H1 (cell line): ENCODE measurements around the gene DEK. TPM values are rescaled to one million over a fixed set of nuclear protein-coding genes. Genes with fewer than 3 reads are reported as not detected.
"Not testable (repeated sequence)": the region's sequence is repeated elsewhere in the genome, so short reads cannot be mapped to it uniquely, and the experiment has no call there.

Source experiments
- CTCF ChIA-PET: fragments of 300-600 bp; sonication (Branson Sonifier 250); formaldehyde crosslinking; loops from one replicate; lab custom pipeline; 2021; ENCODE audit not compliant: partially characterized antibody; lab: Charles Lee
- POLR2A ChIA-PET: fragments of 300-600 bp; sonication (Branson Sonifier 250); formaldehyde crosslinking; loops from one replicate; lab custom pipeline; 2021; ENCODE audit warnings: inconsistent platforms; ENCODE audit not compliant: partially characterized antibody; lab: Charles Lee
- DNase-seq, 2 experiments: peaks; one replicate each; pipeline versions ENCODE4 v3.0.0 to v3.0.0-alpha.2; 2010 to 2022; ENCODE audit warnings: low spot score in 2 of 2, low read depth in 1 of 2, mixed read lengths in 1 of 2
- FAIRE-seq: peaks from 2 replicates; lab custom pipeline; 2011; peaks lifted over from hg19 to GRCh38; lab: Jason Lieb, UNC
- H2AFZ ChIP-seq: 2 replicates; pipeline ENCODE4 v1.8.1; 2012; ENCODE audit warnings: low read length, inconsistent platforms
- H2AK5ac ChIP-seq: 2 replicates; pipeline ENCODE4 v1.6.1; 2013; ENCODE audit warnings: low read depth, low read length
- H2BK120ac ChIP-seq: replicated peaks from 2 replicates; pipeline ENCODE3; 2013; ENCODE audit warnings: low read depth, low read length, inconsistent platforms
- H2BK12ac ChIP-seq: 2 replicates; pipeline ENCODE4 v1.6.1; 2013; ENCODE audit warnings: low read depth, low read length
- H2BK15ac ChIP-seq: 2 replicates; pipeline ENCODE4 v1.6.1; 2013; ENCODE audit warnings: low read length
- H2BK20ac ChIP-seq: 2 replicates; pipeline ENCODE4 v1.6.1; 2013; ENCODE audit warnings: low read length
- H2BK5ac ChIP-seq: 2 replicates; pipeline ENCODE4 v1.6.1; 2013; ENCODE audit warnings: low read depth, low read length
- H3K14ac ChIP-seq: 2 replicates; pipeline ENCODE4 v1.6.1; 2013; ENCODE audit warnings: inconsistent platforms; ENCODE audit not compliant: insufficient read length
- H3K18ac ChIP-seq: 2 replicates; pipeline ENCODE4 v1.6.1; 2013; ENCODE audit warnings: low read length; ENCODE audit errors: extremely low read depth
- H3K23ac ChIP-seq: 2 replicates; pipeline ENCODE4 v1.6.1; 2013; ENCODE audit warnings: inconsistent platforms; ENCODE audit not compliant: insufficient read length
- H3K23me2 ChIP-seq: 2 replicates; pipeline ENCODE4 v1.6.1; 2013; ENCODE audit warnings: low read depth, low read length
- H3K27ac ChIP-seq: 2 replicates; pipeline ENCODE4 v1.6.1; 2011; ENCODE audit warnings: low read depth, low read length, inconsistent platforms
- H3K27me3 ChIP-seq, 4 experiments: replicated peaks in 1 of 4; 1 replicate in 1 of 4; 2 replicates in 3 of 4; pipeline versions ENCODE4 v1.6.1 to v1.8.1; 2011 to 2013; ENCODE audit warnings: low read length in 3 of 4, mild to moderate bottlenecking in 3 of 4, inconsistent platforms in 2 of 4, mixed read lengths in 2 of 4, moderate library complexity in 1 of 4; ENCODE audit not compliant: control insufficient read depth in 3 of 4, insufficient read depth in 3 of 4; ENCODE audit errors: extremely low read depth in 1 of 4
- H3K36me3 ChIP-seq, 4 experiments: 2 replicates each; pipeline versions ENCODE4 v1.6.1 to v1.8.1; 2011 to 2013; ENCODE audit warnings: mild to moderate bottlenecking in 4 of 4, low read length in 3 of 4, moderate library complexity in 2 of 4, control low read depth in 1 of 4, inconsistent platforms in 1 of 4; ENCODE audit not compliant: insufficient read depth in 4 of 4, control insufficient read depth in 2 of 4
- H3K4ac ChIP-seq: replicated peaks from 2 replicates; pipeline ENCODE3; 2013; ENCODE audit warnings: low read length, low read depth, mixed read lengths, inconsistent platforms; ENCODE audit not compliant: insufficient read length
- H3K4me1 ChIP-seq, 4 experiments: replicated peaks in 1 of 4; 1 replicate in 1 of 4; 2 replicates in 3 of 4; pipeline versions ENCODE4 v1.6.1 to v1.8.1; 2011 to 2013; ENCODE audit warnings: low read length in 3 of 4, inconsistent platforms in 2 of 4, mixed read lengths in 1 of 4; ENCODE audit not compliant: insufficient read depth in 4 of 4, control insufficient read depth in 3 of 4
- H3K4me2 ChIP-seq, 2 experiments: 2 replicates each; pipeline versions ENCODE4 v1.6.1 to v1.8.1; 2011 to 2013; ENCODE audit warnings: low read depth in 2 of 2, low read length in 2 of 2, control low read depth in 1 of 2, inconsistent platforms in 1 of 2, mild to moderate bottlenecking in 1 of 2; ENCODE audit not compliant: insufficient read depth in 1 of 2
- H3K4me3 ChIP-seq, 4 experiments: fragments of 200-600, 300-600 bp in 1 of 4; sonication (generic), shearing (Covaris generic), sonication (Bioruptor Twin) in 1 of 4; 2 replicates each; pipeline versions ENCODE4 v1.5.1 to v1.8.1; 2011 to 2016; ENCODE audit warnings: low read length in 4 of 4, low read depth in 3 of 4, control low read depth in 2 of 4, inconsistent platforms in 2 of 4, mild to moderate bottlenecking in 2 of 4, mixed read lengths in 1 of 4, moderate library complexity in 1 of 4; ENCODE audit not compliant: insufficient read depth in 2 of 4; ENCODE audit errors: extremely low read depth in 1 of 4
- H3K56ac ChIP-seq: replicated peaks from 2 replicates; pipeline ENCODE3; 2013; ENCODE audit warnings: low read depth, mild to moderate bottlenecking, mixed read lengths, low read length, inconsistent platforms; ENCODE audit not compliant: insufficient read length
- H3K79me1 ChIP-seq: 2 replicates; pipeline ENCODE4 v1.6.1; 2013; ENCODE audit warnings: low read depth, low read length, control low read depth
- H3K79me2 ChIP-seq, 2 experiments: 2 replicates each; pipeline versions ENCODE4 v1.6.1 to v1.8.1; 2012 to 2013; ENCODE audit warnings: low read length in 2 of 2, mild to moderate bottlenecking in 2 of 2, inconsistent platforms in 1 of 2; ENCODE audit not compliant: insufficient read depth in 2 of 2, control insufficient read depth in 1 of 2
- H3K9ac ChIP-seq, 4 experiments: replicated peaks in 1 of 4; 1 replicate in 1 of 4; 2 replicates in 3 of 4; pipeline versions ENCODE4 v1.6.1 to v1.8.1; 2011 to 2013; ENCODE audit warnings: low read depth in 3 of 4, low read length in 3 of 4, control low read depth in 2 of 4, mild to moderate bottlenecking in 2 of 4, moderate library complexity in 2 of 4, inconsistent platforms in 1 of 4; ENCODE audit errors: extremely low read depth in 1 of 4
- H3K9me3 ChIP-seq, 2 experiments: 2 replicates each; pipeline versions ENCODE4 v1.6.1 to v1.8.1; 2012 to 2013; ENCODE audit warnings: mild to moderate bottlenecking in 2 of 2, moderate library complexity in 2 of 2, control low read depth in 1 of 2, inconsistent platforms in 1 of 2, low read depth in 1 of 2, low read length in 1 of 2, mixed read lengths in 1 of 2; ENCODE audit not compliant: insufficient read depth in 2 of 2
- H4K20me1 ChIP-seq, 2 experiments: replicated peaks in 1 of 2; 2 replicates each; pipeline versions ENCODE3 to v1.8.1; 2011 to 2013; ENCODE audit warnings: inconsistent platforms in 2 of 2, low read length in 2 of 2, mild to moderate bottlenecking in 1 of 2; ENCODE audit not compliant: insufficient read depth in 2 of 2, control insufficient read depth in 1 of 2
- H4K5ac ChIP-seq: 2 replicates; pipeline ENCODE4 v1.6.1; 2013; ENCODE audit warnings: low read length, low read depth, mixed read lengths, inconsistent platforms; ENCODE audit not compliant: insufficient read length
- H4K8ac ChIP-seq: 2 replicates; pipeline ENCODE4 v1.8.0; 2013; ENCODE audit warnings: mild to moderate bottlenecking, moderate library complexity, low read length, inconsistent platforms; ENCODE audit not compliant: insufficient read depth; ENCODE audit errors: extremely low read depth
- H4K91ac ChIP-seq: replicated peaks from 2 replicates; pipeline ENCODE3; 2013; ENCODE audit warnings: low read length, mixed read lengths, inconsistent platforms; ENCODE audit not compliant: insufficient read length
- WGBS, 2 experiments: shearing (Covaris generic) in 1 of 2; methylation state at CpG; one replicate each; pipeline versions ENCODE4 v1.1.6 to v1.1.7; 2013 to 2015; ENCODE audit warnings: low lambda C conversion rate in 2 of 2, mixed read lengths in 2 of 2, inconsistent platforms in 1 of 2, low coverage in 1 of 2, missing lambda C conversion rate in 1 of 2; ENCODE audit not compliant: insufficient replicate concordance in 2 of 2, insufficient coverage in 1 of 2, insufficient read length in 1 of 2; ENCODE audit errors: extremely low coverage in 1 of 2, missing lambda C conversion rate in 1 of 2; 5-methylcytosine and 5-hydroxymethylcytosine counted together
- polyA plus RNA-seq, 7 experiments: library from polyadenylated mRNA; depleted of rRNA in 3 of 7; stranded (reverse) in 5 of 7; unstranded in 2 of 7; fragments of >200 nt in 5 of 7; fragments of 200-250 nt in 2 of 7; gene quantifications; 1 replicate in 5 of 7; 2 replicates in 1 of 7; 4 replicates in 1 of 7; pipeline versions ENCODE4 v1.2.1 to v1.2.3, GENCODE V29; 2011 to 2013; ENCODE audit warnings: missing spikeins in 2 of 7, mixed read lengths in 2 of 7
- small RNA-seq: library from polyadenylated mRNA; stranded (forward); fragments of <200 nt; extraction: miRNeasy Mini kit (QIAGEN cat#:217004); gene quantifications from one replicate; pipeline ENCODE3, GENCODE V24; 2013; ENCODE audit not compliant: insufficient read depth
- total RNA-seq: library from RNA; stranded (reverse); fragmentation: NEBNext Ultra II Directional; extraction: Animal tissue kit (Norgen Biotek cat#: 25700); gene quantifications from 2 replicates; pipeline ENCODE4 v1.2.1, GENCODE V29; 2021

DEK gene
- total and polyA plus RNA-seq, 2 of the 8 experiments (the other 6 are each of a cell fraction or from before 2014, with no cell fraction given), result 40.0 to 228 TPM

DNA sequence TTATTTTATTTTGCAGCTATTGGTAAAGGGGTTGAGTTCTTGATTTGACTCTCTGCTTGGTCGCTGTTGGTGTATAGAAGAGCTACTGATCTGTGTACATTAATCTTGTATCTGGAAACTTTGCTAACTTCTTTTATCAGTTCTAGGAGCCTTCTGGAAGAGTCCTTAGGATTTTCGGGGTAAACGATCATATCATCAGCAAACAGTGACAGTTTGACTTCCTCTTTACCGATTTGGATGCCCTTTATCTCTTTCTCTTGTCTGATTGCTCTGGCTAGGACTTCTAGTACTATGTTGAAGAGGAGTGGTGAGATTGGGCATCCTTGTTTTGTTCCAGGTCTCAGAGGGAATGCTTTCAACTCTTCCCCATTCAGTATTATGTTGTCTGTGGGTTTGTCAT is 88.1 kb downstream of the DEK start:
- H3K56ac ChIP-seq, H4K91ac ChIP-seq, H3K79me2 ChIP-seq, H2BK12ac ChIP-seq, DNase-seq, H4K8ac ChIP-seq, CTCF ChIA-PET, H2BK120ac ChIP-seq, H2BK5ac ChIP-seq, H3K36me3 ChIP-seq, H3K4ac ChIP-seq, H2AFZ ChIP-seq, H2BK15ac ChIP-seq, H3K27me3 ChIP-seq, H4K5ac ChIP-seq, H3K4me3 ChIP-seq, FAIRE-seq, H3K18ac ChIP-seq, H3K23me2 ChIP-seq, H3K23ac ChIP-seq, H3K27ac ChIP-seq, H3K4me1 ChIP-seq, H3K79me1 ChIP-seq, H3K14ac ChIP-seq, POLR2A ChIA-PET, H3K9me3 ChIP-seq, H4K20me1 ChIP-seq, H3K9ac ChIP-seq, H3K4me2 ChIP-seq, H2BK20ac ChIP-seq, H2AK5ac ChIP-seq: not testable (repeated sequence)
- 93% methylated on average over 4 of the region's 4 CpGs; no CpG with 5 or more reads in 1 of the 2 experiments for WGBS, 2 experiments

Small RNAs within 50 kb of the gene (small RNA-seq; reads per million reads assigned to genes)
- gene AL138825.1 (not detected), gene RF00019 (not detected), gene RNU6-263P (not detected)

Other genes with a start within 250 kb of the DEK start
- 0.58 and 0.82 TPM in 2 replicates for gene NHLRC1, start 141.9 kb downstream of the DEK start, total RNA-seq
- gene NHLRC1, start 141.9 kb downstream of the DEK start, polyA plus RNA-seq (2011; rRNA removed), result 0.55 and 0.57 TPM in 2 replicates
- gene TPMT, start 109.5 kb downstream of the DEK start, total RNA-seq, result 17.2 and 18.3 TPM in 2 replicates
- 7.9 and 12.3 TPM in 2 replicates for gene TPMT, start 109.5 kb downstream of the DEK start, polyA plus RNA-seq (2011; rRNA removed)
- gene KDM1B, start 109.1 kb downstream of the DEK start, total RNA-seq, result 7.5 and 7.7 TPM in 2 replicates
- 3.7 and 4.0 TPM in 2 replicates for gene KDM1B, start 109.1 kb downstream of the DEK start, polyA plus RNA-seq (2011; rRNA removed)
- 9.8 and 11.2 TPM in 2 replicates for gene RNF144B, start 122.8 kb upstream of the DEK start, total RNA-seq
- 1.1 and 1.8 TPM in 2 replicates for gene RNF144B, start 122.8 kb upstream of the DEK start, polyA plus RNA-seq (2011; rRNA removed)